GM18867 (cell line): ENCODE measurements around the gene PIP4K2A.

Experiments used
- ATAC-seq: cut with Tn5 transposase; IDR thresholded peaks from one replicate; pipeline ENCODE4 v1.9.1; 2021; ENCODE audit warnings: mild to moderate bottlenecking, moderate library complexity; ENCODE audit not compliant: unreplicated experiment

Gene PIP4K2A

GRCh38 chr10:22623633-22624253 lies 90.6 kb downstream of the PIP4K2A start:
- ATAC-seq = no peak

- ATAC-seq = no peak
These were observed 92.1 kb downstream of the PIP4K2A start for GRCh38 chr10:22622242-22622806.

GRCh38 chr10:22621726-22622125 lies 92.7 kb downstream of the PIP4K2A start:
- ATAC-seq = no peak

- no peak for ATAC-seq
These were observed 93.4 kb downstream of the PIP4K2A start for GRCh38 chr10:22620929-22621328.

GRCh38 chr10:22620140-22620857 lies 94.1 kb downstream of the PIP4K2A start:
- no peak for ATAC-seq

- no peak for ATAC-seq
These were observed 95.3 kb downstream of the PIP4K2A start for GRCh38 chr10:22619101-22619500.

GRCh38 chr10:22618078-22618785 lies 96.1 kb downstream of the PIP4K2A start:
- no peak for ATAC-seq

GRCh38 chr10:22617516-22617915 lies 96.9 kb downstream of the PIP4K2A start:
- no peak for ATAC-seq

GRCh38 chr10:22617051-22617450 lies 97.3 kb downstream of the PIP4K2A start:
- no peak for ATAC-seq

- peak; percentile 82 for ATAC-seq
These were observed 98.4 kb downstream of the PIP4K2A start for GRCh38 chr10:22615819-22616499.

GRCh38 chr10:22615101-22615500 lies 99.3 kb downstream of the PIP4K2A start:
- no peak for ATAC-seq

DNA sequence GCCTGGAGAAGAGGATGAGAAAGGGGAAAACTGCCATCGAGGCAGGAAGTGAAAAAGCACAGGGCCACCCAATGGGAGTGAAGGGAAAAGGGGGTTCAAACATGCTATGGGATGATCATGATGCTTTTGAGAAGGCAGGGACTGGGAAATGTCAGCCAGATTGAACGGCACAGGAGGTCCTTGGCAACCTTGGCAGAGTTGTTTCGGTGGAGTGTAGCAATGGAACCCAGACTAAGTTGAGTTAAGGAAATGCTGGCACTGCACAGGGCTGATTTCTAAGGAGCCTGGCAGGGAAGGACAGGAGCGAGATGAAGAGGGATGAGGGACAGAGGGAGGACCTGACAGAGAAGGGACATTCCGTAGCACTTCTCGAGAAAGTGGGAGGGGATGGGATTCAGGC lies 101.4 kb downstream of the PIP4K2A start:
- no peak for ATAC-seq

DNA sequence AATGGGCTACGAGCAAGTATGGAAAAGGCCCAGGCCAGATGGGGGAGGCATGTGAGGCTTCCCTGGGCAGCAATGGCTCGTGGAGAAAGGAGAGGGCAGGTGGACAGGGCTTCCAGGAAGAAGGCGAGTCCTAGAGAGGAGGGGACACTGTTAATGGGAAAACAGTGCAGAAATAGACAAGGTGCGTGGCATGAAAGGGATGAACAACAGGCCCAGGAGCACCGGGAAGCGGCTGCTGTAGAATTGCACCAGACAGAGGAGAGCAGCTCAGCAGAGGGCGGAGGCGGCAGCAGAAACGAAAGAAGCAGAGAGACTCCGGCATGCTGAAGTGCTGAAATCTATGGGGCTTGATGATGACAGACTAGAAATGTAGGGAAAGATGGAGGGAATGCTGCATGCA lies 102.1 kb downstream of the PIP4K2A start:
- ATAC-seq = no peak

GRCh38 chr10:22611425-22612115 lies 102.8 kb downstream of the PIP4K2A start:
- peak; percentile 40 for ATAC-seq

DNA sequence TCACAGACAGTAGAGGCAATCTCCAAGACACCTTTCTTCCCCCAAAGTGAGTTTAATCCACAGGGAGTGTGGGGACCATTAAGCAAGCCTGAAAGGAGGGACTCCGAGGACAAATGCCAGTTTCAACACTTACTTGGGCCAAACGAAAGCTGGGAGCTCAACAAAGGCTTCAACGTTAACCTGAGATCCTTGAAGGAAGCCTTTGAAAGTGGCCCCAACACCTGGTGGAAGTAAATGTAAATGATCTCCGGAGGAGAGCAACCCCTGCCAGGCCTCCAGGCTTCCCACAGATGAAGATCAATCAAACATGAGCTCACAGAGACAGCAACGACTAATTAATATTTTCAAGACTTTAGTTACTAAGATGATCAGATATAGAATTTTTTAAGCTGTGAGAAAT lies 103.8 kb downstream of the PIP4K2A start:
- no peak for ATAC-seq

DNA sequence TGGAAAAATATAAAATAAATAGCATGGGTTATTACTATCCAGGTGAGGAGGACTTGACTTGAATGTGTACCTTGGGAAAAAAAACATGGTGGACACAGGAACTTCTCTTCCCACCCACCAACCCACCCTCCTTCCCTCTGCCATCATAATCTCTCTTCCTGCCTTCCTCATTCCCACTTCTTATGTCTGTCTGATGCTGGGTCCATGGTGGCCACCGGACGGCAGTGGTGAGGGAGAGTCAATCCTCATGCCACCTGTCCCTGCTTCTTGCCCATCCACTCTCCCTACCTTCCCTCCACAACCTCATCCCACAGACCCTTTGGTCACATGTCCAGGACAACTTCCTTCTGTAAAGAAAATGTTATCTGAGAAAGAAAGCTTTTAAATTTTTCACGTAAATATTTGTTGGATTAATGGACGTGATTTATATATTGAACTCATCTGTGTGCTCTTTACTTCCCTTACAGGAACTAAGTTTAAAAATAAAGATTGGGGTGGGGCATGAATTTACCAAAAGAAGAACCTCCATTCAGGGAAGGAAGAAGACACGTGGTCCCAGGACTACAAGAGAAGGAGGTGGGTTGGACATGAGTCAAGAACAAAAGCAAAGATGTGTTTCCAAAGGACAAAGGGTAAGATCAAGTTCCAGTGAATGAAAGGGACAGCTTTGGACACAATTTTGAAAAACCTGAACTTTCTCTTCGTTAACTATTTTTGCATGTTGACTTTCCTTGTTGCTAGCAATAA lies 104.5 kb downstream of the PIP4K2A start:
- no peak for ATAC-seq

GRCh38 chr10:22609251-22609650 lies 105.1 kb downstream of the PIP4K2A start:
- ATAC-seq = no peak

- no peak for ATAC-seq
These were observed 107.1 kb downstream of the PIP4K2A start for GRCh38 chr10:22607261-22607660.

DNA sequence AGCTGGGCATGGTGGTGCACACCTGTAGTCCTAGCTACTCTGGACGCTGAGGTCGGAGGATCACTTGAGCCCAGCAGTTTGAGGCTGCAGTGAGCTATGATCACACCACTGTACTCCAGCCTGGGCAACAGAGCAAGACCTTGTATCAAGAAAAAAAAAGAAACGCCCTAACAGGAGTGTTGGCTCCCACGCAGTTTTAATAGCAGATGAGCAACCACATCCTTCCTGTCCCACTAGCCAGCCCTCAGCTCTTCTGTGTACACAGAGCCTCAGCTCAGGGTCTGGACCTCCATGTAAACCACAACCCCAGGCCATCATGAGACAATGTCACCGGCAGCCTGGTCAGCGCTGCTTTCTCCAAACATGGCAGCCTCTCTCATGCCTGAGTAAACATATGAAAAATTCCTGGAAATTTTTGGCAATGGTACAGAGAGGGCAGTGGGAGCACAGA lies 108.2 kb downstream of the PIP4K2A start:
- ATAC-seq = peak; percentile 96

DNA sequence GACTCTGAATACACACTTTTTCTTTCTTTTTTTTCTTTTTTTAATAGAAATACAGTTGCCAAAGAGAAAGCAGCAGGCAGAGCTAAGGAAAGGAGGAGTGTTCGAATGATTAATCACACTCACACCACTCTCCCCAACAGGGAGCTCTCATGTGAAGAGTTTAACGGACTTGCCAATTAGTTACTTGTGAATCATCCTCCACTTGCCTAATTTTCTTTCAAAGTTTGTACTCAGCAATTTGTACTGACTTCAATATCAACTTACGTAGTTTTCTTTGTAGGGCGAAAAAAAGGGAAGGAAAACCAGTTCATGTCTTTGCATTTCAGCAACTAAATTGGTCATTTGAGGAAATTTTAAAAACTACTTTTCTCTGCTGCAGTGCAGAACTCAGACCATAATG lies 109.2 kb downstream of the PIP4K2A start:
- ATAC-seq = peak; percentile 24
